HG02571 (cell line): ENCODE measurements around the gene IL3RA.
"Not testable (repeated sequence)": the region's sequence is repeated elsewhere in the genome, so short reads cannot be mapped to it uniquely, and the experiment has no call there.

Source experiments
- ATAC-seq: cut with Tn5 transposase; IDR thresholded peaks from one replicate; pipeline ENCODE4 v1.9.1; 2021; ENCODE audit warnings: mild to moderate bottlenecking, moderate library complexity; ENCODE audit not compliant: unreplicated experiment

Gene IL3RA

GRCh38 chrX:1421433-1422134 is 85.0 kb downstream of the IL3RA start:
- ATAC-seq = no peak

DNA sequence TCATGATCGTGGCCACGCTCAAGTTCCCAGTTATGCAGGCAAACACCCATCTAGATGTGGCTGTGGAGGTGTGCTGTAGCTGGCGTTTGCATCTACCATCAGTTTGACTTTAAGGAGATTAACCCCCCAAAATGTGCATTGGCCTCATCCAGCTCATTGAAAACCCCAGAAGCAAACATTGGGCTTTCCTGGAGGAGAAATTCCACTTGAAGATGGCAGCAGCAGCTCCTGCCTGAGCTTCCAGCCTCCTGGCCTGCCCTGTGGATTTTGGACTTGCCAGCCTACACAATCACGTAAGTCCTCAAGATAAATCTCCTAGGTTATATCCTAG is 85.5 kb downstream of the IL3RA start:
- no peak for ATAC-seq

DNA sequence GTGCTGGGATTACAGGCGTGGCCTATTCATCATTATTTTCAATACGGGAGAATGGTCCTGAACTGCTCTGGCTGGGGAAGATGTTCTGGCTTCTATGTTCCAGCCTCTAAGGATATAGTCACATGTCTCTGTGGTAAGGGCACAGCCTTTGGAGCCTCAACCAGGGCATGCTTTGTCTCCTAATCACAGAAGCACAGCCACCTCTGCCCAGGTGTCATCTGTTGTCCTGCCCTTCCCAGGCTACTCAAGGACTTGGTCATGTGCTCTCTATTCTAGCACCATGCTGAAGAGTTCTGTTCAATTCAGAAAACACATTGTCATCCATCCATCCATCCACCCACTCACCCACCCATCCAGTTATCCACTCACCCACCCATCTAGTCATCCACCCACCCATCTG is 86.6 kb downstream of the IL3RA start:
- no peak for ATAC-seq

- ATAC-seq = no peak
Observed at GRCh38 chrX:1424147-1424851, 87.7 kb downstream of the IL3RA start.

GRCh38 chrX:1425381-1425780 is 88.8 kb downstream of the IL3RA start:
- ATAC-seq = no peak

- not testable (repeated sequence) for ATAC-seq
Observed at GRCh38 chrX:1426321-1426720, 89.7 kb downstream of the IL3RA start.

GRCh38 chrX:1427756-1428155 is 91.2 kb downstream of the IL3RA start:
- ATAC-seq = no peak

- ATAC-seq = no peak
Observed at GRCh38 chrX:1430451-1430850, 93.9 kb downstream of the IL3RA start.
